Hepatocyte (in vitro differentiated cells): ENCODE results near the gene PCSK6. TPM values are rescaled to one million over a fixed set of nuclear protein-coding genes. Genes with fewer than 3 reads are reported as not detected.

ENCODE experiments used
- DNase-seq: peaks from one replicate; pipeline ENCODE4 v3.0.0-alpha.2; 2016; ENCODE audit warnings: low spot score
- H2AFZ ChIP-seq: fragments of 200-600 bp; sonication (generic); 2 replicates; pipeline ENCODE4 v1.6.0; 2016; ENCODE audit warnings: antibody characterized with exemption, mild to moderate bottlenecking
- H3K27ac ChIP-seq: fragments of 200-600 bp; sonication (generic); 2 replicates; pipeline ENCODE4 v1.5.1; 2016; ENCODE audit warnings: mild to moderate bottlenecking
- H3K27me3 ChIP-seq: fragments of 200-600 bp; sonication (generic); 2 replicates; pipeline ENCODE4 v1.6.1; 2016
- H3K36me3 ChIP-seq: fragments of 200-600 bp; sonication (generic); replicated peaks from 2 replicates; pipeline ENCODE4 v1.5.1; 2016; ENCODE audit warnings: low read depth; ENCODE audit not compliant: insufficient read depth
- H3K4me1 ChIP-seq: fragments of 200-600 bp; sonication (generic); 2 replicates; pipeline ENCODE4 v1.5.1; 2016; ENCODE audit warnings: mild to moderate bottlenecking, moderate library complexity; ENCODE audit not compliant: insufficient read depth
- H3K4me2 ChIP-seq: fragments of 200-600 bp; sonication (generic); 2 replicates; pipeline ENCODE4 v1.6.0; 2016
- H3K4me3 ChIP-seq: fragments of 200-600 bp; sonication (generic); 2 replicates; pipeline ENCODE4 v1.5.1; 2016; ENCODE audit warnings: mild to moderate bottlenecking
- H3K79me2 ChIP-seq: fragments of 200-600 bp; sonication (generic); 2 replicates; pipeline ENCODE4 v1.6.0; 2017; ENCODE audit warnings: mild to moderate bottlenecking
- H3K9me2 ChIP-seq: fragments of 200-600 bp; sonication (generic); replicated peaks from 2 replicates; pipeline ENCODE4 v1.6.0; 2017; ENCODE audit warnings: mild to moderate bottlenecking; ENCODE audit not compliant: insufficient read depth
- H3K9me3 ChIP-seq: fragments of 200-600 bp; sonication (generic); 2 replicates; pipeline ENCODE4 v1.5.1; 2016; ENCODE audit warnings: low read depth, mild to moderate bottlenecking
- H4K20me1 ChIP-seq: fragments of 200-600 bp; sonication (generic); 2 replicates; pipeline ENCODE4 v1.6.0; 2016; ENCODE audit warnings: mild to moderate bottlenecking; ENCODE audit not compliant: insufficient read depth, poor library complexity, severe bottlenecking
- EZH2 ChIP-seq: fragments of 200-600 bp; sonication (generic); IDR thresholded peaks from 2 replicates; pipeline ENCODE4 v1.6.1; 2016; ENCODE audit warnings: antibody characterized with exemption, mild to moderate bottlenecking, borderline replicate concordance
- EZH2phosphoT487 ChIP-seq: fragments of 200-600 bp; sonication (generic); IDR thresholded peaks from one replicate; pipeline ENCODE4 v1.6.1; 2018; ENCODE audit warnings: antibody characterized with exemption, mild to moderate bottlenecking, low read depth, moderate library complexity; ENCODE audit not compliant: unreplicated experiment, severe bottlenecking
- WGBS: methylation state at CpG from one replicate; pipeline ENCODE4 v1.1.6; 2016; ENCODE audit warnings: low lambda C conversion rate; ENCODE audit errors: missing lambda C conversion rate; 5-methylcytosine and 5-hydroxymethylcytosine counted together
- polyA plus RNA-seq: library from polyadenylated mRNA; unstranded; fragments of >200 nt; fragmentation: Nextera tagmentation; extraction: Ambion mirVana; gene quantifications from 2 replicates; pipeline ENCODE4 v1.2.1, GENCODE V29; 2016
- total RNA-seq: library from RNA; depleted of rRNA; stranded (reverse); fragments of >200 nt; gene quantifications from 2 replicates; pipeline ENCODE4 v1.2.3, GENCODE V29; 2014
- TF ChIP-seq, protein P1 (sequence below): fragments of 200-600 bp; sonication (generic); IDR thresholded peaks from 2 replicates; pipeline ENCODE4 v1.5.1; 2016; ENCODE audit warnings: antibody characterized with exemption, mild to moderate bottlenecking; ENCODE audit not compliant: poor library complexity

The PCSK6 gene
- total and polyA plus RNA-seq, 2 experiments from 2014 or later = 31.7 to 40.5 TPM

DNA sequence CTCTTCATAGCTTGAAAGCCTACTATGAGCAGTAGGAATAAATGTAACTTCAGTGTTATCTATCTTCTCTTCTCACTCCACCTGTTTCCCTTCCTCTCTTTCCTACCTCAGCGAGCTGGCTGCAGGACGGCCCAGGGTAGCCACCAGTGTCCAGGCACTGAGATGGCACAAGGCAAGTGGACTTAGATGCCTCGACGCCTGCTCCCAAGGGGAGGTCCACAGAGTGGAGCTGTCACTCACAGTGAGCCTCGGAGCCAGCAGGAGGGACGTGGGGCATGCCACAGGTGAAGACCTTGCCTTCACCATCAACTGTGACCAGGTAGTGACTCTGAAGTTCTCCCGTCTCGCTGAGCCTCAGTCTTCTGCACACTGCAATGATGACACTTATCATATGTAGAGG, 88.2 kb downstream of the PCSK6 start:
- no peak overlapping the region for H3K27ac ChIP-seq
- H3K79me2 ChIP-seq = no peaks in the 10 kb centered on the region
- no peaks in the 10 kb centered on the region for H3K36me3 ChIP-seq
- no peak overlapping the region for H3K4me2 ChIP-seq
- H3K9me3 ChIP-seq = no peaks in the 10 kb centered on the region
- no peaks in the 10 kb centered on the region for H3K4me1 ChIP-seq
- H3K4me3 ChIP-seq = no peak overlapping the region
- no peaks in the 10 kb centered on the region for H3K27me3 ChIP-seq
- H2AFZ ChIP-seq = no peak overlapping the region
- H4K20me1 ChIP-seq = no peaks in the 10 kb centered on the region
- 98% methylated on average over 8 of the region's 8 CpGs for WGBS
- TF ChIP-seq EZH2phosphoT487 = no peak
- TF ChIP-seq, protein P1, sequence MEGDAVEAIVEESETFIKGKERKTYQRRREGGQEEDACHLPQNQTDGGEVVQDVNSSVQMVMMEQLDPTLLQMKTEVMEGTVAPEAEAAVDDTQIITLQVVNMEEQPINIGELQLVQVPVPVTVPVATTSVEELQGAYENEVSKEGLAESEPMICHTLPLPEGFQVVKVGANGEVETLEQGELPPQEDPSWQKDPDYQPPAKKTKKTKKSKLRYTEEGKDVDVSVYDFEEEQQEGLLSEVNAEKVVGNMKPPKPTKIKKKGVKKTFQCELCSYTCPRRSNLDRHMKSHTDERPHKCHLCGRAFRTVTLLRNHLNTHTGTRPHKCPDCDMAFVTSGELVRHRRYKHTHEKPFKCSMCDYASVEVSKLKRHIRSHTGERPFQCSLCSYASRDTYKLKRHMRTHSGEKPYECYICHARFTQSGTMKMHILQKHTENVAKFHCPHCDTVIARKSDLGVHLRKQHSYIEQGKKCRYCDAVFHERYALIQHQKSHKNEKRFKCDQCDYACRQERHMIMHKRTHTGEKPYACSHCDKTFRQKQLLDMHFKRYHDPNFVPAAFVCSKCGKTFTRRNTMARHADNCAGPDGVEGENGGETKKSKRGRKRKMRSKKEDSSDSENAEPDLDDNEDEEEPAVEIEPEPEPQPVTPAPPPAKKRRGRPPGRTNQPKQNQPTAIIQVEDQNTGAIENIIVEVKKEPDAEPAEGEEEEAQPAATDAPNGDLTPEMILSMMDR = no peak
- TF ChIP-seq EZH2 = no peak
- H3K9me2 ChIP-seq = no peaks in the 10 kb centered on the region
- no peak for DNase-seq

DNA sequence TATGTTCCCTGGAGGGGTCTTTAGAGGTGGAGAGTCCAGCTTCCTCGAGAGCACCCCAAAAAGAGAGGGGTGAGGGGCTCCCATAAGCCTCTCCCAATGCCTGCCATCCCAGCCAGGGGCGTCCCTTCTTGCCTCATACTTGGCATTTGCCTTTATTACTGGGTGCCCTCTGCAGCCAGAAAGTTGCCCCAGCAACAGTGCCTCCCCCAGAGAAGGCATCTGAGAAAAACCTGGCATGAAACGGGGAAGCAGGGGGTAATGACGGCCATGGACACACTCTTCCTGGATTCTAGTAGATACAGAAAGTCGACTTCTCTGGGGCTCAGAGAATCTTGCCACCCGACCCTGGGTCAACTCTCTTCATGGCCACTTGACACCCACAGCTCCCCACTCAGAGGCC, 90.1 kb downstream of the PCSK6 start:
- no peaks in the 10 kb centered on the region for H4K20me1 ChIP-seq
- no peaks in the 10 kb centered on the region for H3K9me2 ChIP-seq
- no peak for DNase-seq
- TF ChIP-seq EZH2 (no peak), EZH2phosphoT487 (no peak)
- TF ChIP-seq, protein P1 = no peak
- no peak overlapping the region for H3K4me2 ChIP-seq
- no peak overlapping the region for H3K27ac ChIP-seq
- no peak overlapping the region for H2AFZ ChIP-seq
- WGBS = 91% methylated on average over 6 of the region's 6 CpGs
- no peaks in the 10 kb centered on the region for H3K9me3 ChIP-seq
- no peak overlapping the region for H3K4me3 ChIP-seq
- H3K79me2 ChIP-seq = no peaks in the 10 kb centered on the region
- H3K36me3 ChIP-seq = no peaks in the 10 kb centered on the region
- no peaks in the 10 kb centered on the region for H3K4me1 ChIP-seq
- H3K27me3 ChIP-seq = no peaks in the 10 kb centered on the region

DNA sequence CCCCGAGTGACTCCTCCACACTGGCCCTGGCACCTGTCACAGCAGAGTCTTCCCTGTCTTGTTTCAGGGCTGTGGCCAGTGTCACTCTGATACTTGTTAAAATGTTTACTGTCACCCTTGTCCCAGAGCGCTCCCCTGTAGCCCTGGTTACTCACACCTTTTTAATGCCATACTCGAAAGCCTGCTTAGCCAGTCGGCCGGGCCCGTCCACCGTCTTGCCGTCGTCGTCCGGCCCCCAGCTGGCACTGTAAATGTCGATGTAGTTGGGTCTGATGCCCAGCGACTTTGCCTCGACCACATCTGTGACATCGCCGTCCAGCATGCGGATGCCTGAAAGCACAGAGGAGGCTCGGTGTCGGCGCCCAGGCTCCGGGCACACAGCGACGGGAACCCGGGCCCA, 91.3 kb downstream of the PCSK6 start:
- no peaks in the 10 kb centered on the region for H3K9me3 ChIP-seq
- no peak for DNase-seq
- no peaks in the 10 kb centered on the region for H3K9me2 ChIP-seq

More for the DNA sequence above, 91.3 kb downstream of the PCSK6 start:
- TF ChIP-seq EZH2phosphoT487 (no peak), EZH2 (no peak)
- TF ChIP-seq, protein P1 = no peak
- no peak overlapping the region for H2AFZ ChIP-seq
- 98% methylated on average over 24 of the region's 24 CpGs for WGBS
- H3K27me3 ChIP-seq = no peaks in the 10 kb centered on the region
- no peaks in the 10 kb centered on the region for H4K20me1 ChIP-seq
- no peak overlapping the region for H3K4me2 ChIP-seq
- no peaks in the 10 kb centered on the region for H3K4me1 ChIP-seq
- H3K36me3 ChIP-seq = no peaks in the 10 kb centered on the region
- H3K4me3 ChIP-seq = no peak overlapping the region
- H3K79me2 ChIP-seq = no peaks in the 10 kb centered on the region
- H3K27ac ChIP-seq = no peak overlapping the region
